IMR-90 (cell line): ENCODE measurements around the gene CDX1.

Experiments used
- BHLHE40 ChIP-seq: fragments of 150-350 bp; IDR thresholded peaks from 2 replicates; pipeline ENCODE4 v1.6.1; 2016; ENCODE audit warnings: mild to moderate bottlenecking, low read depth, low read length
- CEBPB ChIP-seq: IDR thresholded peaks from 2 replicates; pipeline ENCODE4 v1.6.1; 2012; ENCODE audit warnings: low read depth, low read length, improper control_type of control experiment
- POLR2A ChIP-seq: IDR thresholded peaks from 2 replicates; pipeline ENCODE4 v1.6.1; 2012; ENCODE audit warnings: mild to moderate bottlenecking, low read depth, low read length
- RAD21 ChIP-seq: IDR thresholded peaks from 2 replicates; pipeline ENCODE4 v1.6.1; 2012; ENCODE audit warnings: low read length, improper control_type of control experiment
- RFX5 ChIP-seq: IDR thresholded peaks from 2 replicates; pipeline ENCODE4 v1.8.0; 2012; ENCODE audit warnings: low read depth, mild to moderate bottlenecking, low read length, moderate library complexity
- TF ChIP-seq, protein P1 (sequence below): conservative IDR thresholded peaks from 2 replicates; pipeline ENCODE4 v1.5.1; 2012; ENCODE audit warnings: mild to moderate bottlenecking, low read depth, low read length, improper control_type of control experiment

GRCh38 chr5:150175536-150175935 lies 9.0 kb downstream of the CDX1 start:
- TF ChIP-seq, protein P1, sequence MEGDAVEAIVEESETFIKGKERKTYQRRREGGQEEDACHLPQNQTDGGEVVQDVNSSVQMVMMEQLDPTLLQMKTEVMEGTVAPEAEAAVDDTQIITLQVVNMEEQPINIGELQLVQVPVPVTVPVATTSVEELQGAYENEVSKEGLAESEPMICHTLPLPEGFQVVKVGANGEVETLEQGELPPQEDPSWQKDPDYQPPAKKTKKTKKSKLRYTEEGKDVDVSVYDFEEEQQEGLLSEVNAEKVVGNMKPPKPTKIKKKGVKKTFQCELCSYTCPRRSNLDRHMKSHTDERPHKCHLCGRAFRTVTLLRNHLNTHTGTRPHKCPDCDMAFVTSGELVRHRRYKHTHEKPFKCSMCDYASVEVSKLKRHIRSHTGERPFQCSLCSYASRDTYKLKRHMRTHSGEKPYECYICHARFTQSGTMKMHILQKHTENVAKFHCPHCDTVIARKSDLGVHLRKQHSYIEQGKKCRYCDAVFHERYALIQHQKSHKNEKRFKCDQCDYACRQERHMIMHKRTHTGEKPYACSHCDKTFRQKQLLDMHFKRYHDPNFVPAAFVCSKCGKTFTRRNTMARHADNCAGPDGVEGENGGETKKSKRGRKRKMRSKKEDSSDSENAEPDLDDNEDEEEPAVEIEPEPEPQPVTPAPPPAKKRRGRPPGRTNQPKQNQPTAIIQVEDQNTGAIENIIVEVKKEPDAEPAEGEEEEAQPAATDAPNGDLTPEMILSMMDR = peak; percentile 51
- TF ChIP-seq POLR2A (no peak), BHLHE40 (no peak), CEBPB (no peak), RAD21 (peak; percentile 32), RFX5 (no peak)
